ENCODE measurements around the gene RANBP17. TPM values are rescaled to one million over a fixed set of nuclear protein-coding genes. Genes with fewer than 3 reads are reported as not detected.

Gene RANBP17
- total RNA-seq, 1 experiment from 2014 or later = 14.5 TPM

DNA sequence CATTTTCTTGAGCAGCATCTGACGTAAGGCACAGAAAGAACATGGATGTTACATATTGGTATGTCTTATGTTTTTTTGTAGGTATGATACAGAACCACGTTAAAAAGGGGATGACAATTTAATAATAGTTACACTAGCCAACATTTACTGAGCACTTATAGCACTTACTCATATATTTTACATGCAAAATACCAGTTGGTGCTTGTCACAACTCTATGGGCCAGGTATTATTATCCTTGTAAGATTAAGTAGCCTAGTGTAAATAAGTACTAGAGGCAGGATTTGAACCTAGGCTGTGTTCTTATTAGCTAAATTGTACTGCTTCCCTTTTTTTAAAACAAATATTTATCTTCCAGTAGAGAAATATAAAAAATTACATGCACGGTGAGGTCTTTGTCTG lies 83.5 kb downstream of the RANBP17 start:
- no peak for TF ChIP-seq EZH2 (IDR thresholded peaks at IDR 0.05; ENCODE audit: low read depth)
- TF ChIP-seq, protein P1, sequence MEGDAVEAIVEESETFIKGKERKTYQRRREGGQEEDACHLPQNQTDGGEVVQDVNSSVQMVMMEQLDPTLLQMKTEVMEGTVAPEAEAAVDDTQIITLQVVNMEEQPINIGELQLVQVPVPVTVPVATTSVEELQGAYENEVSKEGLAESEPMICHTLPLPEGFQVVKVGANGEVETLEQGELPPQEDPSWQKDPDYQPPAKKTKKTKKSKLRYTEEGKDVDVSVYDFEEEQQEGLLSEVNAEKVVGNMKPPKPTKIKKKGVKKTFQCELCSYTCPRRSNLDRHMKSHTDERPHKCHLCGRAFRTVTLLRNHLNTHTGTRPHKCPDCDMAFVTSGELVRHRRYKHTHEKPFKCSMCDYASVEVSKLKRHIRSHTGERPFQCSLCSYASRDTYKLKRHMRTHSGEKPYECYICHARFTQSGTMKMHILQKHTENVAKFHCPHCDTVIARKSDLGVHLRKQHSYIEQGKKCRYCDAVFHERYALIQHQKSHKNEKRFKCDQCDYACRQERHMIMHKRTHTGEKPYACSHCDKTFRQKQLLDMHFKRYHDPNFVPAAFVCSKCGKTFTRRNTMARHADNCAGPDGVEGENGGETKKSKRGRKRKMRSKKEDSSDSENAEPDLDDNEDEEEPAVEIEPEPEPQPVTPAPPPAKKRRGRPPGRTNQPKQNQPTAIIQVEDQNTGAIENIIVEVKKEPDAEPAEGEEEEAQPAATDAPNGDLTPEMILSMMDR (conservative IDR thresholded peaks at IDR 0.05) = no peak
- H3K27ac ChIP-seq = no peak overlapping the region
- H3K79me2 ChIP-seq (ENCODE audit: low read depth) = no peaks in the 10 kb centered on the region
- H3K27me3 ChIP-seq (ENCODE audit: insufficient read depth, low read depth) = no peaks in the 10 kb centered on the region
- H3K9me2 ChIP-seq (ENCODE audit: insufficient read depth) = no peaks in the 10 kb centered on the region
- DNase-seq = no peak
- H3K4me1 ChIP-seq (replicated peaks; ENCODE audit: insufficient read depth) = no peaks in the 10 kb centered on the region
- H2AFZ ChIP-seq = no peak overlapping the region
- H3K9me3 ChIP-seq (ENCODE audit: insufficient read depth, low read depth) = no peaks in the 10 kb centered on the region
- no peak overlapping the region for H3K4me3 ChIP-seq
- POLR2A ChIA-PET (ENCODE audit: unreplicated experiment) = no interaction called here
- no peaks in the 10 kb centered on the region for H3F3A ChIP-seq (ENCODE audit: insufficient read depth, low read depth)
- no peak overlapping the region for H3K4me2 ChIP-seq
- no TSS peak for BruUV-seq (replicated peaks)
- no peaks in the 10 kb centered on the region for H3K36me3 ChIP-seq (ENCODE audit: low read depth)
- intact Hi-C loops (cut with micrococcal nuclease; ENCODE audit: unreplicated experiment) = no loop called here
- H4K20me1 ChIP-seq (ENCODE audit: insufficient read depth) = no peaks in the 10 kb centered on the region
- CTCF ChIA-PET = no interaction called here

DNA sequence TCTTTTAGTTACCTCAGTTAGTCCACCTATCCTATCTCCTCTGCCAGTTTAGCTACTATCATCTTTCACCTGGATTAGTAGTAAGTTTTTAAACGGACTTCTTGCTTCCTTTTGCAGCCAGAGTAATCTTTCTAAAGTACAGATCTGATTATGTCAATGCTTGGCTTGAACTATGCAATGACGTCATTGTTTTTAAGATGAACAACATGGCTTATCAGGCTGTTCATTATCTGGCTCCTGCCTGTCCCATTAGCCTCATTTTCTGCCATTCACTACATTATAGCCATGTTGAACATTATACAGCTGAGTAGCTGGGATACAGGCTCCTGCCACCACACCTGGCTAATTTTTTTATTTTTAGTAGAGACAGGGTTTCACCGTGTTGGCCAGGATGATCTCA lies 98.7 kb downstream of the RANBP17 start:
- DNase-seq = no peak
- no peak overlapping the region for H3K27ac ChIP-seq
- no peaks in the 10 kb centered on the region for H3K9me2 ChIP-seq (ENCODE audit: insufficient read depth)
- H3K4me3 ChIP-seq = no peak overlapping the region
- H3K4me2 ChIP-seq = no peak overlapping the region
- no peaks in the 10 kb centered on the region for H3K9me3 ChIP-seq (ENCODE audit: insufficient read depth, low read depth)
- H3K4me1 ChIP-seq (replicated peaks; ENCODE audit: insufficient read depth) = no peaks in the 10 kb centered on the region
- H3K27me3 ChIP-seq (ENCODE audit: insufficient read depth, low read depth) = no peaks in the 10 kb centered on the region
- CTCF ChIA-PET = no interaction called here
- POLR2A ChIA-PET (ENCODE audit: unreplicated experiment) = no interaction called here
- no peaks in the 10 kb centered on the region for H4K20me1 ChIP-seq (ENCODE audit: insufficient read depth)
- TF ChIP-seq, protein P1 (conservative IDR thresholded peaks at IDR 0.05) = no peak
- TF ChIP-seq EZH2 (IDR thresholded peaks at IDR 0.05; ENCODE audit: low read depth) = no peak
- BruUV-seq (replicated peaks) = no TSS peak
- H2AFZ ChIP-seq = no peak overlapping the region
- no peaks in the 10 kb centered on the region for H3K79me2 ChIP-seq (ENCODE audit: low read depth)
- no peaks in the 10 kb centered on the region for H3K36me3 ChIP-seq (ENCODE audit: low read depth)
- intact Hi-C loops (cut with micrococcal nuclease; ENCODE audit: unreplicated experiment) = no loop called here
- no peaks in the 10 kb centered on the region; the same call in 1 of the 2 replicates for H3F3A ChIP-seq (ENCODE audit: insufficient read depth, low read depth)

DNA sequence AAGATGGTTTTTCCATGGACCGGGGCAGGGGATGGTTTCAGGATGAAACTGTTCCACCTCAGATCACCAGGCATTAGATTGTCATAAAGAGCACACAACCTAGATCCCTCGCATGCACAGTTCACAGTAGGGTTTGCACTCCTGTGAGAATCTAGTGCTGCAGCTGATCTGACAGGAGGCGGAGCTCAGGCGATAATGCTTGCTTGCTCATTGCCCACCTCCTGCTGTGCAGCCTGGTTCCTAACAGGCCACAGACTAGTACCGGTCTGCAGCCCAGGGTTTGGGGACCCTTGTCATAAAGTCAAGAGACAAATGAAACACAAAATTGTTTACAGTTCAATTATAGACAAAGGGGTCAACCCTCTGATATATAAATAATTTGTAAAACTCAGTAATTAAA lies 101.7 kb downstream of the RANBP17 start:
- H3F3A ChIP-seq (ENCODE audit: insufficient read depth, low read depth) = no peaks in the 10 kb centered on the region; the same call in 1 of the 2 replicates
- H3K27me3 ChIP-seq (ENCODE audit: insufficient read depth, low read depth) = no peaks in the 10 kb centered on the region
- no peaks in the 10 kb centered on the region for H3K79me2 ChIP-seq (ENCODE audit: low read depth)
- H3K4me3 ChIP-seq = no peak overlapping the region
- POLR2A ChIA-PET (ENCODE audit: unreplicated experiment) = interaction anchor here (0.6 kb wide), 2 partner anchors 9 to 18 kb away, joined by 4 to 7 read pairs; no protein-coding TSS in a partner anchor
- H3K27ac ChIP-seq = no peak overlapping the region
- H2AFZ ChIP-seq = no peak overlapping the region
- DNase-seq = no peak
- H3K9me3 ChIP-seq (ENCODE audit: insufficient read depth, low read depth) = no peaks in the 10 kb centered on the region
- BruUV-seq (replicated peaks) = no TSS peak
- intact Hi-C loops (cut with micrococcal nuclease; ENCODE audit: unreplicated experiment) = no loop called here
- H3K9me2 ChIP-seq (ENCODE audit: insufficient read depth) = no peaks in the 10 kb centered on the region
- TF ChIP-seq, protein P1 (conservative IDR thresholded peaks at IDR 0.05) = no peak
- TF ChIP-seq EZH2 (IDR thresholded peaks at IDR 0.05; ENCODE audit: low read depth) = no peak
- no peaks in the 10 kb centered on the region for H3K36me3 ChIP-seq (ENCODE audit: low read depth)
- CTCF ChIA-PET = no interaction called here
- no peaks in the 10 kb centered on the region for H3K4me1 ChIP-seq (replicated peaks; ENCODE audit: insufficient read depth)
- H4K20me1 ChIP-seq (ENCODE audit: insufficient read depth) = no peaks in the 10 kb centered on the region
- H3K4me2 ChIP-seq = no peak overlapping the region

Measured in PC-9 (cell line).